Neuronal stem cell (in vitro differentiated cells): ENCODE data around the gene AKT1S1.
A peak's percentile ranks its signal among the peaks of the same experiment; 100 is the strongest.

ENCODE experiments used
- DNase-seq: peaks from one replicate; pipeline ENCODE4 v3.0.0-alpha.2; 2013; ENCODE audit warnings: low spot score
- H2AFZ ChIP-seq: one replicate; pipeline ENCODE4 v1.6.1; 2013; ENCODE audit warnings: mild to moderate bottlenecking, low read length, inconsistent platforms
- H2AK5ac ChIP-seq: 2 replicates; pipeline ENCODE4 v1.6.1; 2013; ENCODE audit warnings: low read depth, mild to moderate bottlenecking, inconsistent platforms, low read length, moderate library complexity, mixed read lengths
- H2BK120ac ChIP-seq: 2 replicates; pipeline ENCODE4 v1.6.1; 2013; ENCODE audit warnings: low read depth, mild to moderate bottlenecking, inconsistent platforms, low read length, moderate library complexity, mixed read lengths
- H2BK12ac ChIP-seq: one replicate; pipeline ENCODE4 v1.6.1; 2013; ENCODE audit warnings: low read length, inconsistent platforms
- H2BK15ac ChIP-seq: 2 replicates; pipeline ENCODE4 v1.6.1; 2013; ENCODE audit warnings: mild to moderate bottlenecking, low read length, inconsistent platforms, mixed read lengths
- H2BK5ac ChIP-seq: one replicate; pipeline ENCODE4 v1.6.1; 2013; ENCODE audit warnings: inconsistent platforms, mild to moderate bottlenecking, low read length, moderate library complexity
- H3K14ac ChIP-seq: one replicate; pipeline ENCODE4 v1.6.1; 2013; ENCODE audit warnings: low read length, inconsistent platforms
- H3K18ac ChIP-seq: 2 replicates; pipeline ENCODE4 v1.6.1; 2013; ENCODE audit warnings: low read length, inconsistent platforms
- H3K23ac ChIP-seq: 2 replicates; pipeline ENCODE4 v1.6.1; 2013; ENCODE audit warnings: low read depth, mild to moderate bottlenecking, mixed read lengths, low read length, inconsistent platforms; ENCODE audit not compliant: poor library complexity
- H3K27ac ChIP-seq: replicated peaks from 3 replicates; pipeline ENCODE4 v1.5.1; 2013; ENCODE audit warnings: low read length, inconsistent platforms
- H3K27me3 ChIP-seq, 3 experiments: 2 replicates each; pipeline ENCODE4 v1.6.1; 2013; ENCODE audit warnings: low read length in 3 of 3, mild to moderate bottlenecking in 2 of 3, inconsistent platforms in 1 of 3, low read depth in 1 of 3, mixed read lengths in 1 of 3, moderate library complexity in 1 of 3; ENCODE audit not compliant: control insufficient read depth in 3 of 3, insufficient read depth in 3 of 3
- H3K36me3 ChIP-seq, 2 donors: replicated peaks in 1 of 2; 2 replicates each; pipeline ENCODE4 v1.6.1; 2013; ENCODE audit warnings: low read length in 2 of 2; ENCODE audit not compliant: control insufficient read depth in 2 of 2, insufficient read depth in 2 of 2
- H3K4ac ChIP-seq: 2 replicates; pipeline ENCODE4 v1.6.1; 2013; ENCODE audit warnings: inconsistent platforms, mild to moderate bottlenecking, low read length, moderate library complexity
- H3K4me1 ChIP-seq, 2 donors: 1 replicate in 1 of 2; 2 replicates in 1 of 2; pipeline ENCODE4 v1.6.1; 2013; ENCODE audit warnings: low read length in 2 of 2, low read depth in 1 of 2; ENCODE audit not compliant: control insufficient read depth in 2 of 2, insufficient read depth in 1 of 2
- H3K4me2 ChIP-seq: one replicate; pipeline ENCODE4 v1.6.1; 2013; ENCODE audit warnings: mild to moderate bottlenecking, low read length, inconsistent platforms; ENCODE audit not compliant: insufficient read depth, poor library complexity, severe bottlenecking
- H3K4me3 ChIP-seq, 2 donors: 2 replicates each; pipeline ENCODE4 v1.5.1; 2013; ENCODE audit warnings: low read length in 2 of 2, mild to moderate bottlenecking in 2 of 2, inconsistent platforms in 1 of 2, moderate library complexity in 1 of 2
- H3K79me1 ChIP-seq: one replicate; pipeline ENCODE4 v1.6.1; 2013; ENCODE audit warnings: low read depth, mild to moderate bottlenecking, inconsistent platforms, low read length, moderate library complexity
- H3K9ac ChIP-seq: one replicate; pipeline ENCODE4 v1.6.1; 2013; ENCODE audit warnings: mild to moderate bottlenecking, low read depth, low read length, inconsistent platforms; ENCODE audit not compliant: poor library complexity
- H3K9me3 ChIP-seq, 2 donors: replicated peaks in 1 of 2; 2 replicates each; pipeline versions ENCODE3 to v1.6.1; 2013; ENCODE audit warnings: low read length in 2 of 2, mild to moderate bottlenecking in 2 of 2, inconsistent platforms in 1 of 2, low read depth in 1 of 2, mixed read lengths in 1 of 2, moderate library complexity in 1 of 2; ENCODE audit not compliant: control insufficient read depth in 2 of 2, insufficient read depth in 1 of 2
- H4K8ac ChIP-seq: one replicate; pipeline ENCODE4 v1.6.1; 2013; ENCODE audit warnings: low read depth, mild to moderate bottlenecking, inconsistent platforms, low read length, moderate library complexity
- H4K91ac ChIP-seq: one replicate; pipeline ENCODE4 v1.6.1; 2013; ENCODE audit warnings: low read length, low read depth, mild to moderate bottlenecking, inconsistent platforms; ENCODE audit not compliant: poor library complexity
- WGBS, 2 donors: extraction: QIAGEN DNeasy Blood & Tissue Kit; methylation state at CpG; one replicate each; pipeline ENCODE4 v1.1.7; 2013; ENCODE audit warnings: missing lambda C conversion rate in 2 of 2, mixed read lengths in 1 of 2; ENCODE audit not compliant: insufficient read length in 2 of 2, insufficient replicate concordance in 1 of 2; ENCODE audit errors: extremely low coverage in 2 of 2; 5-methylcytosine and 5-hydroxymethylcytosine counted together

AKT1S1 gene

DNA sequence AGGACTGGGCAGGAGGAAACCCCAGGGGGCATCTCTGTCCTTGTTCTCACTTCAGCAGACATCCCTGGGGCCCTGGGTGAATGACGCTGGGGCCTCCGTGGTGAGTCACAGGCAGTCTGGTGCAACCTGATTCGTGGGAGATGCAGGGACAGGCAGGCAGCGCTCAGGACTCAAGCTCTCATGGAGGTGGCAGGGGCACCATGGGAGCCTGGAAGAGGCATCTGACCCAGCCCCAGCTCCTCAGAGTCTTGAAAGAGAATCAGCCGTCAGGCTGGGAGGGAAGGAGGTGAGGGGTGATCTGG is 40.2 kb downstream of the AKT1S1 start:
- Histone ChIP-seq H4K91ac (no peak overlapping the region), H3K79me1 (peaks cover 1% of the 10 kb centered on the region), H3K4me3 (peak overlapping the region in 1 of 2 donors; percentile 9), H3K9me3 (no peaks in the 10 kb centered on the region), H3K9ac (no peak overlapping the region), H3K27ac (no peak overlapping the region), H3K27me3 (no peaks in the 10 kb centered on the region), H3K36me3 (peaks cover 69 to 98% of the 10 kb centered on the region in 2 donors), H2BK120ac (no peak overlapping the region), H3K4me1 (no peaks in the 10 kb centered on the region), H2AFZ (no peak overlapping the region), H2AK5ac (no peak overlapping the region), H2BK12ac (no peak overlapping the region), H4K8ac (no peak overlapping the region), H3K4ac (no peak overlapping the region), H3K4me2 (no peak overlapping the region), H2BK15ac (no peak overlapping the region), H3K23ac (no peak overlapping the region), H3K14ac (no peak overlapping the region), H3K18ac (no peak overlapping the region), H2BK5ac (no peak overlapping the region)
- no CpG with 5 or more reads among the region's 5 CpGs for WGBS, 2 donors
- DNase-seq: no peak

DNA sequence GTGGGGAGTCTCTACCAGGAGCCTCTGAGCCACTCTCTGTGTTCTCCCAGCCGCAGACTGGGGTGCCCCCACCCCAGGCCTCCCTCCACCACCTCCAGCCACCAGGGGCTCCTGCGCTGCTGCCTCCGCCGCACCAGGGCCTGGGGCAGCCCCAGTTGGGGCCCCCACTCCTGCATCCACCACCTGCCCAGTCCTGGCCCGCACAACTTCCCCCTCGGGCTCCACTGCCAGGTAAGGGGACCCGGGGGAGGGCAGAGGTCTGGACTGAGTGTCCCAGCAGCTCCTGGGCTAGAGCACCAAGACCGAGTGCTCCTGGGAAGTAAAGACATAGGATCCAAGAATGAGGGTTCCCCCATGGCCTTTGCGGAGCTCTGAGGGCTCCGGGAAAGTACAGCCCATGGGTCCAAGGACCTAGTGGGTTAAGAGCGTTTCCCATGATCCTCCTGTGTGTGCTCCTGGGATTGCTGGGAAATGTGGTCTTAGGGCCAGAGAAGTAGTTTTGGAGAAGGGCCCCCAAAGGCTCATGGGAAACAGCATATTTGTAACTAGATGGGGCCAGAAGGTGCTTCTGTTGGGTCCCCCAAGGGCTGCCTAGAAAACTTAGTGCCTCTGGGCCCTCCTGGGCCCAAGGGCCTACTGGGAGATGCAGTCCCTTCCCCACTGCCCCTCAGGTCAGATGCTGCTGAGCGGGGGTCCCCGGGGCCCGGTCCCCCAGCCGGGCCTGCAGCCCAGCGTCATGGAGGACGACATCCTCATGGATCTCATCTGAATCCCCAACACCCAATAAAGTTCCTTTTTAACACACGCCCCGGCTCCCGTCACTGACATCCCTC is 40.8 kb downstream of the AKT1S1 start:
- Histone ChIP-seq H3K27ac (no peak overlapping the region), H3K9ac (no peak overlapping the region), H3K27me3 (no peaks in the 10 kb centered on the region), H2BK15ac (no peak overlapping the region), H4K91ac (no peak overlapping the region), H3K18ac (no peak overlapping the region), H2AK5ac (no peak overlapping the region), H3K14ac (no peak overlapping the region), H4K8ac (no peak overlapping the region), H3K79me1 (peaks cover 3% of the 10 kb centered on the region), H2AFZ (no peak overlapping the region), H3K4me1 (no peaks in the 10 kb centered on the region), H3K36me3 (peaks cover 71 to 99% of the 10 kb centered on the region in 2 donors), H3K4ac (no peak overlapping the region), H2BK5ac (no peak overlapping the region), H2BK12ac (no peak overlapping the region), H3K4me2 (no peak overlapping the region), H2BK120ac (no peak overlapping the region), H3K9me3 (no peaks in the 10 kb centered on the region), H3K4me3 (no peak overlapping the region), H3K23ac (no peak overlapping the region)
- no CpG with 5 or more reads among the region's 20 CpGs for WGBS, 2 donors
- DNase-seq: no peak

DNA sequence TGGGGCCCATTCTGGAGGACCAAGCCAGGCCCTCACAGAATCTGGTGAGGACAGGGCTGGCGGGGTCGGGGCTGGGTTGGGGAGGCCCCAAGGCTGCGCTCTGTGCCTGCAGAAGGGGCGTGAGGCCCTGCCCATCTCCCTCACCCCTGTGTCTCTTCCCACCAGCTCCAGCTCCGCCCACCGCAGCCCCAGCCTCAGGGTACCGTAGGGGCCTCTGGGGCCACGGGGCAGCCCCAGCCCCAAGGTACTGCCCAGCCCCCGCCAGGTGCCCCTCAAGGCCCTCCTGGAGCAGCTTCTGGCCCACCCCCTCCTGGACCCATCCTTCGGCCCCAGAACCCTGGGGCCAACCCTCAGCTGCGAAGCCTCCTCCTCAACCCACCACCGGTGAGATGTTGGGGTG is 41.6 kb downstream of the AKT1S1 start:
- no peak overlapping the region for H3K4me2 ChIP-seq
- DNase-seq: no peak
- H3K27me3 ChIP-seq: no peaks in the 10 kb centered on the region
- H3K4me1 ChIP-seq: no peaks in the 10 kb centered on the region
- peaks cover 5% of the 10 kb centered on the region for H3K79me1 ChIP-seq
- no peak overlapping the region for H2AFZ ChIP-seq
- no peak overlapping the region for H2BK5ac ChIP-seq
- WGBS, 2 donors: no CpG with 5 or more reads among the region's 12 CpGs
- H3K36me3 ChIP-seq: peaks cover 69 to 100% of the 10 kb centered on the region in 2 donors
- H3K18ac ChIP-seq: no peak overlapping the region
- H2AK5ac ChIP-seq: no peak overlapping the region
- no peak overlapping the region for H3K23ac ChIP-seq
- no peak overlapping the region for H4K8ac ChIP-seq
- H4K91ac ChIP-seq: no peak overlapping the region
- H3K9me3 ChIP-seq: no peaks in the 10 kb centered on the region
- H2BK120ac ChIP-seq: no peak overlapping the region
- no peak overlapping the region for H3K9ac ChIP-seq
- no peak overlapping the region for H3K4me3 ChIP-seq
- no peak overlapping the region for H3K27ac ChIP-seq
- no peak overlapping the region for H2BK15ac ChIP-seq
- H3K14ac ChIP-seq: no peak overlapping the region
- H3K4ac ChIP-seq: no peak overlapping the region
- H2BK12ac ChIP-seq: no peak overlapping the region

DNA sequence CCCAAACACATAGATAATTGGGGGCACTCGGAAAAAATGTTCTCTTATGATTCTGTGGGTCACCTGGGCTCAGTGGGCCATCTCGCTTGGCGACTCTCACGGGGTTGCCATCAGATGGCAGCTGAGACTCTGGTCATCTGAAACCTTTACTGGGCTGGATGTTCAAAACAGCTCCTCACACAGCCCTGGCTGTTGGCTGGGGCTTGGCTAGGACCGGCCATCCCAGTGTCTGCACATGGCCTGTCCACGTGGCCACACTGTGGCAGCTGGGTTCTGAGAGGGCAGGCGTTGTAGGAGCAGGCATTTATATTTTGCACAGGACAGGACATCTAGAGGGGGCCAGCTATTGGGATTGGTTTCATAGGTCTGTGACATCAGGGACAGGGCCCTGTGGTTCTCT is 43.6 kb downstream of the AKT1S1 start:
- Histone ChIP-seq H3K4me3 (no peak overlapping the region), H2BK5ac (no peak overlapping the region), H3K79me1 (peaks cover 9% of the 10 kb centered on the region), H2BK15ac (no peak overlapping the region), H2AFZ (no peak overlapping the region), H3K27ac (no peak overlapping the region), H3K18ac (no peak overlapping the region), H3K4me1 (no peaks in the 10 kb centered on the region), H3K9me3 (no peaks in the 10 kb centered on the region), H3K36me3 (peaks cover 62 to 98% of the 10 kb centered on the region in 2 donors), H3K4ac (no peak overlapping the region), H2AK5ac (no peak overlapping the region), H3K14ac (no peak overlapping the region), H3K23ac (no peak overlapping the region), H4K91ac (no peak overlapping the region), H3K27me3 (no peaks in the 10 kb centered on the region), H2BK120ac (no peak overlapping the region), H2BK12ac (no peak overlapping the region), H3K9ac (no peak overlapping the region), H3K4me2 (no peak overlapping the region), H4K8ac (no peak overlapping the region)
- DNase-seq: no peak
- WGBS, 2 donors: no CpG with 5 or more reads among the region's 7 CpGs
